Thyroid gland (tissue), 4 donors: Measurements from ENCODE around the gene FUOM.

ENCODE experiments used
- CTCF ChIP-seq, 6 experiments: fragments of 200-600 bp in 3 of 6; fragments of 450-650 bp in 3 of 6; sonication (generic) in 3 of 6; IDR thresholded peaks; one replicate each; pipeline ENCODE4 v1.5.1; 2016 to 2019; ENCODE audit warnings: antibody characterized with exemption in 6 of 6, mild to moderate bottlenecking in 2 of 6, inconsistent platforms in 1 of 6, moderate library complexity in 1 of 6
- POLR2A ChIP-seq, 2 donors: fragments of 450-650 bp; IDR thresholded peaks; one replicate each; pipeline ENCODE4 v1.6.1; 2017; ENCODE audit warnings: antibody characterized with exemption in 2 of 2, mild to moderate bottlenecking in 2 of 2, moderate library complexity in 1 of 2

GRCh38 chr10:133328358-133329343 is 29.2 kb downstream of the FUOM start:
- TF ChIP-seq CTCF (IDR thresholded peaks at IDR 0.05) (no peak), POLR2A (IDR thresholded peaks at IDR 0.05) (no peak)
